GM19238 (cell line): ENCODE data around the gene MDM4.
"Not testable (repeated sequence)": the region's sequence is repeated elsewhere in the genome, so short reads cannot be mapped to it uniquely, and the experiment has no call there.

Experiments
- DNase-seq: peaks from one replicate; pipeline ENCODE4 v3.0.0; 2011; ENCODE audit warnings: low spot score; ENCODE audit not compliant: insufficient read length

The MDM4 gene, protein sequence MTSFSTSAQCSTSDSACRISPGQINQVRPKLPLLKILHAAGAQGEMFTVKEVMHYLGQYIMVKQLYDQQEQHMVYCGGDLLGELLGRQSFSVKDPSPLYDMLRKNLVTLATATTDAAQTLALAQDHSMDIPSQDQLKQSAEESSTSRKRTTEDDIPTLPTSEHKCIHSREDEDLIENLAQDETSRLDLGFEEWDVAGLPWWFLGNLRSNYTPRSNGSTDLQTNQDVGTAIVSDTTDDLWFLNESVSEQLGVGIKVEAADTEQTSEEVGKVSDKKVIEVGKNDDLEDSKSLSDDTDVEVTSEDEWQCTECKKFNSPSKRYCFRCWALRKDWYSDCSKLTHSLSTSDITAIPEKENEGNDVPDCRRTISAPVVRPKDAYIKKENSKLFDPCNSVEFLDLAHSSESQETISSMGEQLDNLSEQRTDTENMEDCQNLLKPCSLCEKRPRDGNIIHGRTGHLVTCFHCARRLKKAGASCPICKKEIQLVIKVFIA

DNA sequence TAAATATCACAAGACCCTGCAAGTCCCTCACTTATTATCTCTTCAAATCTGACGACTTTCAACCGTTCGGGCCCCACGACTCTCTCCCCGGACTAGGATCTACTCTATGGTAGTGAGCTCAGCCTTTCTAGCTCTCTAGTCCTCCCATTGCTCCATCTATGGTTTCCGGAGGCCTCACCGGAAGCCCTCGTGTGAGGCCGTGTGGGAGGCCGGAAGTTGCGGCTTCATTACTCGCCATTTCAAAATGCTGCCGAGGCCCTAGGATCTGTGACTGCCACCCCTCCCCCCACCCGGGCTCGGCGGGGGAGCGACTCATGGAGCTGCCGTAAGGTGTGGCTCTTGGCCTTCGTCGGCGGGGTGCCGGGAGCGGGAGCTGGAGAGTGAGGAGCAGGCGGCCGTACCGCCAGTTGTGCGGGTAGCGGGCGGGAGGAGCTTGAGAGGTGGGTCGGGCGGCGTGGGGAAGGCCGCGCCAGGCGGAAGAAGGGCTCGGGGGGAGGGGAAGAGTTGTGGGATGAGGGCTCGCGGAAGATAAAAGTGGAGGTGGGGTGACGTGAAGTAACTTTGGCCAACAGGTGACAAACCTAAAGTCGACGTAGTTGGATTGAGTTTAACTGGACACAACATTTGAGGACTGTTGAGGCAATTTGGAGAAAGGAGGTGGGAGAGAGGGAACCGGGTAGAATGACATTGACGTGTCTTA lies at the start of gene MDM4:
MDM4 (plus strand) TSS at position 227 of the 700 bp plus-strand sequence. CDS start 9,113 bp downstream, outside the sequence.
- peak; percentile 67 for DNase-seq

DNA sequence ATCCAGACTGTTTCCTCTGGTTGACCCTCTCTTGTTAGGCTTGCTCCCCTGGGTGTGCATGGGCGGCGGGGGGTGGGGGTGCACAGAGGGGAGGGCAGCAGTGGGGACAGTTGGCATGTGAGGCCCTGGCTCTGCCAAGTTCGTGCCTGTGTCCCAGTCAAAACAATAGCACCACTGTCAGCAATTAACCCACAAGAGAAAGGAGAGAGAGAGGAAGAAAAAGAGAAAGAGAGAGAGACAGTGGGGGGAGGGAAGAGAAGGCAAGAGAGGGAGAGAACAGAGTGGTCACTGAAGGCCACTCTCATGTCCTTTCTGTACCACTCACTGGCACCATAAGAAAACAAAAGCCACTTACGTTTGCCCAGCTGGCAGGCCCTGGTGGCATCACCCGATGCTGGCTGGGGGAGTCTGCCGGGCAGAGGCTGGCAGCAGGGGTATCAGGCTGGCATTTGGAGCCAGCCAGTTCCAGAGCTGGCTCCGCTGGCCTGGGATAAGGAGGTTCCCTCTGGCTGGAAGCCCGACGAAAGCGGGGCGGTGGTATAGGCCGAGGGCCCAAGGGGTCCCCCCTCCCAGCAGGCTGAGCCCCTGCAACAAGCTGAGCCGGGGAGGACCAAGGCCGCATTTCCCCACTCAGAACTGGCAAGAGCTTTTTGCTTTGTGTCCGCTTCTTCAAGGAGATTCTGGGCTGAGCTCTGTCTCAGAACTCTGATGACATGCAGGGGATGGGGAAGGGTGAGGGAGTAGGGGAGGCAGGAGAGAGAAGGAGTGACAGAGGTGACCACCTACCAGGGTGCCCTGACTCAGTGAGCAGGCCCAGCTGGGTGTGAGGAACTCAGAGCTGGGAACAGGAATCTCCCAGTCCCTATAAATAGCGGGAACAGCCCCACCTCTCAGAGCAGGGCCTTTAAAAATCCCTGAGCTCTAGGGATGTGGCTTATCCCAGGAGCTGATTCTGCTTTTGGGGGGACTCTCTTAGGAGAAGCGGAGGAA lies 49.5 kb upstream of the MDM4 start:
- no peak for DNase-seq

DNA sequence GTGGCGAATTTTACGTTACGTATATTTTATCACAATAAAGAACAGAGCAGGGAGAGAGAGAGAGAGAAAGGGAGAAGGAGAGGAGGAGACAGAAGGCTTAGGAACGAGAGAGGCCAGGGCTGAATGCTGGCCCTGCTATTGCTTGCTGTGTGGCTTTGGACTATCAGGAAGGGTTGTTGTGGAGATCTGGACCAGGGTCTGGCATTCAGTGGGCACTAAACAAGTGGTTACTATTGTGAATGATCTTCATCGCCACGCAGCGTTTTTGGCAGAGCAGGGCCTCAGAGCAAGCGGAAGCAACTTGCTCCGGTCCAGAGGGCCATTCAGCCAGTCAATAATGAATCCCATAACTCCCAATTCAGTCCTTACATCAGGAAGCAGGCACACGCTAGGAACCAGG lies 48.0 kb upstream of the MDM4 start:
- DNase-seq: no peak

DNA sequence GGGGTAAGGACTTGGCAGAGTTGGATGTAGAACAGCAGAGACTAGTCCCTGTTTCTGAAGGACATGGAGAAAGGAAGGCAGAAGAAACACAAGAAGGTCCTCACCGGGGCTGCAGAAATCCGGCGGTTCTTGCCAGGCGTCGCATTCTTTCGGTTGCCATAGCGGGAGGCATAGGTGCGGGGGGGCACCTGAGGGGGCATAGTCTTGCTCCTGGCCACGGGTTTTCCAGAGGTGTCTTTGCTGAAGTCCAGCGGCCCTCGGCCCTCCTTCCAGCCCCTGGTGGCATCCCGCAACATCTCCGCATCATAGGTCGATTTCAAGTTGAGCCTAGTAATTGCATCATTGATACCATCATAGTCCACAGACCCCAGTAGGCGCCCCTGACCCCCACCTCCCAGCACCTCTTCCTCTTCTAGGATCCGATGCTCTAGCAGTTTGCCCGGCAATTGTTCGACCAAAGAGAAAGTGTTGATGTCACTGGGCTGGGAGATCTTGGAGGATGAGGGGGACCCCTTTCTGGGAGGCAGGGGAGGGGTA lies 47.4 kb upstream of the MDM4 start:
- DNase-seq: no peak

DNA sequence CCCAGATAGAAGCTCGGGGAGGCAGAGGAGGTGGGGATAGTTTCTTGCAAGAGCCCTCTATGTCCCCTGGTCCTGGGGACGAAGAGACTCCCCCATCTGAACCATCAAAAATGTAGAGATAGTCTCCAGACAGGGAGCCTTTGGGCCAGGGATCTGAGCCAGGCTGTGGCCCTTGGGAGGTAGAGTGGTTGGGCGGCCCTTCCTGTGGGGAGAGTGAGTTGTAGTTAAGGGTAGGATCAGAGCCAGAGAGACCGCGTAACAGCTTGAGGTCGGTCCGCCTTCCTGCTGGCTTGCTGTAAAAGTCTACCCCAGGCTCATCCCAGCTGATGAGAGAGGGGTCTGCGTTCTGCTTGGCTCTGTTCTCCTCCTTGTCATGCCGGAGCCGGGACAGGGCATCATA lies 46.9 kb upstream of the MDM4 start:
- DNase-seq: no peak

DNA sequence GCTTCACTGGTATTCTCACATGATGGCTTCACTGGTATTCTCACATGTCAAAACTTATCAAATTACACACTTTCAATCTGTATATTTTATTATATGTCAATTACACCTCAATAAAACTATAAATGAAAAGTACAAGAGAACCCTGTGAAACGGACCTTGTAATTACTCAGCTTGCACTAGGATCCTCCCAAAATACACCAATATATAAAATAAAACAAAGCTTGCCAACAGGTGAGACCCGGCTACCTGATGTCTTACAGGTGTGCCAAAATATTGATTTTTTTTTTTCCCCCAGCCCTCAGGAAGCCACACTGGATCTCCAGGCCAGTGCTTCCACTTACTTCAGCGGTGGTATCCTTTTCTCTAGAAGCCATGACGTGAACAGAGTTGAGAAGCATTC lies 44.5 kb upstream of the MDM4 start:
- no peak for DNase-seq

DNA sequence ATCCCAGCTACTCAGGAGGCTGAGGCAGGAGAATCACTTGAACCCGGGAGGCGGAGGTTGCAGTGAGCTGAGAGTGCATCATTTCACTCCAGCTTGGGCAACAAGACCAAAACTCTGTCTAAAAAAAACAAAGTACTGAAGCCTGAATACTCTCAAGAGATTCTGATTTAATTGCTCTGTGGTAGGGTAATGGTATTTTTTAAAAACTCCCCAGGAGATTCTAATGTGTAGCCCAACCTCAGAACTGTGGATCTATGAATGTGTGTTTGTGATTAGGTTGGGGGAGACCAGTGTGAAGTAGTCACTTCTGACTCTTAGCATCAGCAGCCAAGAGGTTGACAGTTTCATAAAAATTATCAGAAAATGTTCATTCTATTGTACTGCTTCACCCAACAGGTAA lies 43.5 kb upstream of the MDM4 start:
- DNase-seq: no peak

DNA sequence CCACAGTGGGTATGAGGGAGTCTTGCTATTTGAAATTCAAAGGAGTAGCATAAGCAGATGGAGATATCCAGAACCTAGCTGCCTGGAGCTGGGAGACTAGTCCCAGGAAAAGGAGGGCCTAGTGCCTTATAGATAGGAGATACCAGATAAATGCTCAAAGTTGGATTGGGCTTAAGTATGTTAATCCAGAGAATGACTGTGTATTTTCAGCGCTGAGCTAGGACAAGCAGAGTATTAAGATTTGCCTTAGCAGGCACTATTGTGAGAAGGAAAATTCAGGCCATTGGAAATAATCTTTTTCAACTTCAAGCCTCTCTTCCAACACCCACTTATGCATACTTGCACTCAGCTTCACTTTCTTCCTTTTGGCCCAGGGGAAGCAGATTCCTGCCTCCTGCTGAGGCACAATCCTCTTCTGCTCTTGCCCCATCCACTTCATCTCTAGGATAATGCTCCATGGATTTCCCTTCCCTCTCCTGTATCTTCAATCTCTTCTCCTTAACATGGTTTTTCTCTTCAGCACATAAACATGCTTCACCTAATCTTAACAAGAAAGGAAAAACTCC lies 42.7 kb upstream of the MDM4 start:
- no peak for DNase-seq

DNA sequence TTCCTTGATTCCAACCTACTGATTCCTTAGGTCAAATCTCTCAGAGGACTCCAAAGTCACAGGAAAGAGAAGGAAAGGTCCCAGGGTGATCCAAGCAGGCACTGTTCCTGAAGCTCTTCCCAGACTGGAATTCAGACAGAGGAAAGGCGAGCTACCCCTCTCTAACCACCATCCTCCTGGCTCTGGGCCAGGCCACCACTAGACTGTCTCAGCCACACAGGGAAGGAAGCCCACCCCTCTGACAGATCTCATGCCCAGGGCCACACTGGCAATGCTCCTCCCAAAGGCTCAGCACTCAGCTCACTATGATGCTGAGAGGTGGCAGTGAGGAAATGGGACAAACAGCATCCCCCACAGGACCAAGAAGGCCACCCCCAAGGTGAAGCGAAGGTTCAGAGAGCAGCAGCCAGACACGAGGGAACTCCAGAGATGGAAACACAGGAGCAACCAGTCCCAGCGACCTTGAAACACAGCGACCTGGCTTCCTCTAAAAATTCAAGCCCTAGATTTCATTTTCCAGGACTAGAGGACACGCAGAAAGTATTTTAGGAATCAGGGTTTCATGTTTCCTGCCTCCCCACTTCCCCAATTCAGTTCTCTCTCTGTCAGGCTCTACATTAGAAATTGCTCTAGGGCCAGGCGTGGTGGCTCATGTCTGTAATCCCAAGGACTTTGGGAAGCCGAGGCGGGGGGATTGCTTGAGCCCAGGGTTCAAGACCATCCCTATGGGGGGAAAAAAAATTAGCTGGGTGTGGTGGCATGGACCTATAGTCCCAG lies 40.4 kb upstream of the MDM4 start:
- no peak for DNase-seq

DNA sequence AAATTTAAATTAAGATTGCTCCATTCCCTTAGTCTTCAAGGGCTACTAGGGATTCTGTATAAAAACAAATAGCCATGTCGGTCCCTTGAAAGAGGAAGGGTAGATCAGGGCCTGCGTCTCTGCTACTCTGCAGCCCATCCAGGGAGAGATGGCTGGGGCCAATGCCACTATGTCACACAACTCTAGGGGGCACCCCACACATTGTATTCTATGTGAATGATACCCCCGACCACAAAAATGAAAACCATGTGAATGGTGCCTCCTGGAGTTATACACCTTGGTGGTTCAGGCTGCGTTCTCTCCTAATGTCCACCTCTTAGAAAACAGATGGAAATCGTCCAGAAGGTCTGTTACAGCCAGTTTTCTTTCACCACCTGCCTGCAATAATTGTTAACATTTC lies 39.6 kb upstream of the MDM4 start:
- DNase-seq: no peak

DNA sequence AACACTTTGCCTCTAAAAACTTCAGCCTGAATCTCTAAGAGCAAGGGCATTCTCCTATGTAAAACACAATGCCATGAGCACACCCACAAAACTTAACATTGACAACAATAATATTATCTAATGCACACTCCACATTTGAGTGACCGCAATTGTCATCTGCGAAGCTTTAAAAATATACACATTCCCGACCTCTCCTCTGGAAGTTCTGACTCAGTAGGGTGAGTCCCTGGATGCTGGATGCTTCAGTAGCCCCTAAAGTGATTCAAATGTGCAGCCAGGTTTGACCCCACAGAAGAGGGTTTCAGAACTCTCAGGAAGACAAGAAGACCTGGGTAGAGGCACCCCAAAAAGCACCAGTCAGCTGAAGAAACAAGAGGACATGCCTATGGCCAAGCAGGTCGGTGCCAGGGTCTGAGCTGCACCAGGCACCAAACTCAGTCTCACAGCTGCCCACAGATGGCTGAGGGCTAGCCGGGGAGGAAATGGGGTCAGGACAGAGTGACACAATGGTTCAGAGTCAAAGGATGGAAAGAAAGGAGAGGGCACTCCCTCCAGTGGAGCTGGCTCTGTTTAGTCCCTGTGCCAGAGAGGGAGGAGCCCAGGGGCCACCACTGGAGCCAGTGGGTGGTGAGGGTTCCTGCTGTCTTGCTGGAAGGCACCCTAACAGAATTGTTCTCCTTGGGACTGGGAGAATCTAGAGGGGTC lies 39.0 kb upstream of the MDM4 start:
- DNase-seq: no peak

DNA sequence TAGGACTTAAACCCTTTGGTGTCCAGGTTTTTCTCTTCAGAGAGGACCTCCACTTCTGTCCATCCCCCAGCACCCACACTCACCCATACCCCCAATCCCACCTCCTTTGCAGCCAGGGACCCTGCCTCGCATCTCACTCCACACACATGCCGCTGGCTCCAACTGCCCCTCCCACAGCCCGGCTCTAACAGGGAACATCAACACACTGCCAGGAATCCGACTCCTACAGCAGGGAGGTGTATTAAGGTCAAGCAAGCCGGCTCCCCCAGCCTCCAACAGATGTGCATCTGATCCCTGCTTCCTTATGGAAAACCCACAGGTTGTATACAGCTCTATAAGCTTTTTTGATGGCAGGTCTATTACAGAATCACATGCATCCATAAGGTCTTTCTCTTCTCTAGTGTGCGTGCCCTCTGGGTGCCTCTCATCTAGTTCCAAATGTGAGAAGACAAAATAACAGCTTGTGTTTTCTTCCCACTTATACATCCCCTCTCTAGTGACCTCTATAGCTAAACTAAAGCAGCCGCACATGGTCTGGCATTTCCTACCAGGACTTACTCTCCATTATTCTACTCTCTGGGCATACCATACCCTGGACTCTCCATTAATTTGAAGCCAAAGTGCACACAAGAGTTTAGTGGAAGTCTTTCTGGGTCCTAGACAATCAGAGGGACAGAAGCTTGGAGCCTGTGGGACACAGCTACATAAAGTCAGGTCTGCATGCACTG lies 37.9 kb upstream of the MDM4 start:
- DNase-seq: no peak

DNA sequence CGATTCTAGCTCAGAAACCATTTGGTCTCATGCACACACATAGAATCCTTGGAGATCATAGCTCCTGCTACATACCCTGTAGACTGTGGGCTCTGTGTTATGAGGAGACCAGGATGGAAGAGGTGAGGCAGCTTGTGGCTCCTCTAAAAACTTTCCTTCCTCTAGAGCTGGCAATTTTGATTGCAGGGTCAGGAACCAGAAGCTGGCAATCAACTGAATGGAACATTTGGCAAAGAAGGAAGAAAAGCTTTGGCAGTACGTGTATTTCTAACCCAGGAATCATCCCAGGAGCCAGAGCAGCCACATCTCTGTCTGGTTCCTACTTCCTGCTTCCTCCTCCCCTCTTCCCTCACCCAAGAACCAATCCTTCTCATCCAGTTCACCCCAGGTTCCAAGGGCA lies 37.3 kb upstream of the MDM4 start:
- no peak for DNase-seq

DNA sequence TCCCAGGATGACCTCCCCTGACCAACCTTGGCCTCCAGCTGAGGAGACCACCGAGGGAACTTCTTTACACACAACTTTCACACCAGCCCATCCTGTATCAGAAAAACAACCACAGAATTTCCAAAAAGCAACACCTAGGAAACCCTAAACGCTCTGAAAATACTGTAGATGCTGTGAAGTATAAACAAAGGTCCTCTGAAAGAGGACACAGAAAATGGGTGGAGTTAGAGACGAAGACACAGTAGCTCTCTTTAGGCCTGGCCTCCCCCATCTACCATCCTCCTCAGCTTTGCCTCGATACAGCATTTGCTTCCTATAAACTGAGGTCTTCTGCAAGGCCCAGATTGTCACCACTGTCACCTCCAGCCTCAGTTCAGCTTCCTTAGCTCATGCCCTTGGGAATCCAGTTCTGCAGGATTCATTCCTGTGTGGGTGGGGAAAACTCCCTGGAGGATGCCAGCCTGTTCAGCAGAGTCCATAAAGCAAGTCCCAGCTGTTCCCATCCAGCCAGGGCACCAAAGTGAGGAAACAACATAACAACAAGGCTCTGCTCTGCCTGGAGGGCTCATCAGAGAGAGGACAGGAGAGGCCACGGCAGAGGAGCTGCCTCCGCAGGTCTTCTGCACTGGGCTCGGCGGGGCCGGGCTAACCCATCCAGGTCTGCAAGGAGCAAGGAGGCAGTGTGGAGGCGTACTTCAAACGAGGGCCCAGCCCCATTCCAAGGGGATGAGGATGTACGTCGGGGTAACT lies 36.6 kb upstream of the MDM4 start:
- no peak for DNase-seq

DNA sequence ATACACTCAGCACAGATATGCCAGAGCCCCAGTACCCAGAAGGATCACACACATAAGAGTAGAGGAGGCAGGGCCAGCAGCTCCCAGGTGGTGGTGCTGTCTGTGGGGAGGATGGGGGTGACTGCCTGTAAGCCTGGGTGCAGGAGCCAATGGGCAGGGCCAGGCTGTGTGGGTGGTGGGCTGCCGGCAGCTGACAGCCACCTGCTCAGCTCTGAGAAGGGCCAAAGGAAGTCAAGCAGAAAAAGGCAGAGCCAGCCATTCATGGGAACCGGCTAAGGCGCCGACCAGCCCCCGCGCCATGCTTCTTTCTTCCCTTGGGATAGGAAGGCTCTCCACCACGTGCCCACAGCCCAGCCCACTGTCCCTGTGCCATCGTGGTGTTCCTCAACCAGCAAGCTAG lies 35.7 kb upstream of the MDM4 start:
- peak; percentile 60 for DNase-seq

DNA sequence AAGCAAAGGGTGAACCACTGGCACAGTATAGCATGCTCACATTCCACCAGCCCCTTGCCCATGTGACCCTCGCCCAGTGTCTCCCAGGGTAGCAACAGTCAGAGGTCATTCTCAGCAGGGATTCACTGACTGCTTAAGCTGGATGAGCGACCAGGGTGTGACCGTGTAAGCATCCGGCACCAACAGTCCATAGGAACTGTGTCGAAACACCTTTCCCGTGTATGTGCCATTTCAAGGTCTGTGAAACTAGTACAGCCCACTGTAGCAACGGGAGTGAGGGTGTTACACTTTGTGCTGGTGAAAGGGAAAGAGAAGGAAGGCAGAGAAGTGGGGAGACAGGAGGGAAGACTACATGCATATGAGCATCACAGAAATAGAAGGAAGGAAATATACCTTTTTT lies 32.4 kb upstream of the MDM4 start:
- no peak for DNase-seq

DNA sequence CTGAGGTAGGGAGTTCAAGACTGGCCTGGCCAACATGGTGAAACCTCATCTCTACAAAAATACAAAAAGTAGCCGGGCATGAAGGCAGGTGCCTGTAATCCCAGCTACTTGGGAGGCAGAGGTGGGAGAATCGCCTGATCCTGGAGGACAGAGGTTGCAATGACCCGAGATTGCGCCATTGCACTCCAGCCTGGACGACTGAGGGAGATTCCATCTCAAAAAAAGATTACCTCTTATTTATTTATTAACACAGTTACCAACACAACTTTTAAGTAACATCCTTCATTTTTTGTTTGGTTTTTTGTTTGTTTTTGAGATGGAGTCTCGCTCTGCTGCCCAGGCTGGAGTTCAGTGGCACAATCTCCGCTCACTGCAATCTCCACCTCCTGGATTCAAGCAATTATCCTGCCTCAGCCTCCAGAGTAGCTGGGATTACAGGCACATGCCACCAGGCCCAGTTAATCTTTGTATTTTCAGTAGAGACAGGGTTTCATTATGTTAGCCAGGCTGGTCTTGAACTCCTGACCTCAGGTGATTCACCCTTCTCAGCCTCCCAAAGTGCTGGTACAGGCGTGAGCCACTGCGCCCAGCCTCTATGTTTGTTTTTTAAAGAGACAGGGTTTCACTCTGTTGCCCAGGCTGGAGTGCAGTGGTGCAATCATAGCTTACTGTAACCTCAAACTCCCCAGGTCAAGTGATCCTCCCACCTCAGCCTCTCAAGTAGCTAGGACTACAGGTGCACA lies 29.5 kb upstream of the MDM4 start:
- not testable (repeated sequence) for DNase-seq

DNA sequence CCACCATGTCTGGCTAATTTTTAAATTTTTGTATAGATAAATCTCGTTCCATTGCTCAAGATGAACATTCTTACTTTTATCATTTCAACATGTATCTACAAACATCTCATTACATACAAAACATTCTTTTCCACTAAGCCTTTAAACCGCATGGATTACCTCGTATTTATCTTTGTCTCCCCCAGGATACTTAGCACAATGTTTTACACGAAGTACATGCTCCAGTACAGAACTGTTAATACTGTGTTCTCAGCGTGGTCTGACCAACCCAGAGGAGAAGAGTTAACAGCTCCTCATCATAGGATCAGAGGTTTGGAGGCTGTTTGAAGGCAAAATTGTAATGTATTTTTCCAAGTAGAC lies 29.0 kb upstream of the MDM4 start:
- DNase-seq: no peak
